IPS-NIHi11 (cell line): ENCODE measurements around the gene DNAAF9.

Source experiments
- DNase-seq: peaks from one replicate; pipeline ENCODE4 v3.0.0; 2012; ENCODE audit warnings: mixed read lengths, low spot score

DNAAF9 gene

DNA sequence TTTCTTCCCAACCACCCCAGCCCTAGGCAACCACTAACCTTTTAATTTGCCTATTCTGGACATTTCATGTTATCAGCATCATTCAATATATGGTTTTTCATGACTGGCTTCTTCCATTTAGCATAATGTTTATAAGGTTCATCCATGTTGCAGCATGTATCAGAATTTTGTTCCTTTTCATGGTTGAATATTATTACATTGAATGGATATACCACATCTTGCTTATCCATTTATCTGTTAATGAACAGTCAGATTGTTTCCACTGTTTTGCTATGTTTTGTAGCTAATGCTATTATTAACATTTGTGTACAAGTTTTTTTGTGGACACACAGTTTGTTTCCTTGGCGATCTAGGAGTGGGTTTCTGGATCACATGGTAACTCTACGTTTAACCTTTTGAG, 3.0 kb upstream of the DNAAF9 start:
- DNase-seq: no peak

GRCh38 chr20:3409417-3409816, 1.9 kb upstream of the DNAAF9 start:
- DNase-seq: no peak

DNA sequence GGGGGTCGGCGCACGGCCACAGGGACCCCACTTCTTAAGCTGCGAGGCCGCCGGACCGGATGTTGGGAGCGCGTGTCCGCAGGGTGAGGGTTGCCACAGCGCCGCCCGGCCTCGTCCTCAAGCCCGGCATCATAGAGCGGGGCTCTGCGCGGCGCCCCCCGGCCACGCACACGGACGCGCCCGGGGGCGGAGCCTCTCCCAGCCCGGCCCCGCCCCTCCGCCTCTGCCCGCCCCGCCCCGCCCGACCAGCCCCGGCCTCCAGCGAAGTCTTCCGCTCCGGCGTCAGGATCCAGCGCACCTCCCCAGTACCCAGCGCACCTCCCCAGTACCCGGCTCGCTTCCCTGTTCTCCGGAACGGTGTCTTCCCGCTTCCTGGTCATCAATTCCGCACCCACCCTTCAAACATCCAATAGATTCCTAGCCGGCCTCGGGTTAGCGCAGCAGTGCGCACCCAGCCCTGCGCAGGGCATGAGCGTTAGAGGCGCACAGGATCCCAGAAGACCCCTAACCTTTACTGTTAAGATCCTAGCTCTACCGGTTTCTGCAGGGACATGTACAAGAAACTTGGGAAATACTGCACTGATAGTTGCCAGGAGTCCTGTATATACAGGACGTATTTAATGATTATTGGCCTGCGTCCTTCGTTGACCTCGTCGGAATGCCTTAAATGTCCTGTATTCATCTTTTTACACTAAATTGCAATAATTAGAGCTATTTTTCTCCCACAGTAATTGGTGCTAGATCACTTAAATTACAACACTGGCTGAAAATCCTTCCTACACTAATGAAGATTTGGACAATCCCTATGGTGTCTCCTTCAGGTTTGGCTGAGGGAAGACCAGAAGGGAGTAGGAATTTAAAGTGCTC, 535 bp upstream of the DNAAF9 start:
- DNase-seq: peak; percentile 91

DNA sequence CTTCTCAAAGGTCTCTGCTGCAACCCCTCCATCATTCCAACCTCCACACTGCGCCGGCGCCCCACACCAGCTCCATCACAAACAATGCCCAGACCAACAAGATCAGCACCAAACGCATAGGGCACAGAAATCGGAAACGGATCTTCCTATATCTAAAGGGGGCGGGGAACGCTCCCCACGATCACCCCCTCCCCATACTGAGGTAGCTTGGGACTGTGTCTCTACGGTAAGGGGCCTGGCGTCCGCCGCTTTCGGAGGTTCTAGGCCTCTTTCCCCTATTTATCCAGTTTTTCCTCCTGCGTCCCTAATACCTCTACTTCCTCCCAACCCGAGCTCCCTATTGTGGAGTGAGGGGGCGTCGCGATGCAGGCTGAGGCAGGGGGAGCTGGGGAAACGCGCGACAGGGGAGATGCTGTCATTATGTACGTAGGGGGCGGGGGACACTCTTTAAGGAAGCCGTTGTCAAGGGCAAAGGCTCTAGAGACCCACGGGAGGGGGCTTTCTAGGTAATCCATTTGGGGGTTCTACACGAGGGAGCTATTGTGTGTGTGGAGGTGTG, 909 bp downstream of the DNAAF9 start:
- DNase-seq: peak; percentile 58

GRCh38 chr20:3405696-3406358, 1.6 kb downstream of the DNAAF9 start:
- DNase-seq: no peak

- DNase-seq: peak; percentile 29
Observed at GRCh38 chr20:3405139-3405538, 2.3 kb downstream of the DNAAF9 start.

GRCh38 chr20:3404402-3404801, 3.1 kb downstream of the DNAAF9 start:
- no peak for DNase-seq

DNA sequence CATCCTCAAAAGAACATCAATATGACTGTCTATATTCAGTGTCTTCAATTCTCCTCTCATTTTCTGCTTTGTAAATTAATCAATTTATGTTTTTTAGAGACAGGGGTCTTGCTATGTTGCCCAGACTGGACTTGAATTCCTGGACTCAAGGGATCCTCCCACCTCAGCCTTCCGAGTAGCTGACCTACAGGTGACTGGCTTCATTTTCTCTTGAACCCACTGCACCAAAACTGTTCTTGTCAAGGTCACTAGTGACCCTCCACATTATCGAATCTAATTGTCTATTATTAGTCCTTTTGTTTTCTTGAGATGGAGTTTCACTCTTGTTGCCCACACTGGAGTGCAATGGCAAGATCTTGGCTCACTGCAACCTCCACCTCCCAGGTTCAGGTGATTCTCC, 3.7 kb downstream of the DNAAF9 start:
- DNase-seq: no peak

DNA sequence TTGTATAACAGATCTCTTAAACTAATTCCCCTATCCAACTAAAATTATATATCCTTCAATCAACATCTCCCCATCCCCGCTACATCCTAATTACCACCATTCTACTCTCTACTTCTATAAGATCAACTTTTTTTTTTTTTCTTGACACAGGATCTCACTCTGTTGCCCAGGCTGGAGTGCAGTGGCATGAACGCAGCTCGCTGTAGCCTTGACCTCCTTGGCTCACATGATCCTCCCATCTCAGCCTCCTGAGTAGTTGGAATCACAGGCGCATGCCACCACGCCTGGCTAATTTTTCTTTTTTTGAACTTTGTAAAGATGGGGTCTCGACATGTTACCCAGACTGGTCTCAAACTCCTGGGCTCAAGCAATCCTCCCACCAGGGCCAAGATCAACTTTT, 5.0 kb downstream of the DNAAF9 start:
- DNase-seq: no peak

GRCh38 chr20:3400260-3401155, 7.0 kb downstream of the DNAAF9 start:
- no peak for DNase-seq

GRCh38 chr20:3398681-3399252, 8.7 kb downstream of the DNAAF9 start:
- no peak for DNase-seq

GRCh38 chr20:3396492-3396891, 11.0 kb downstream of the DNAAF9 start:
- no peak for DNase-seq

DNA sequence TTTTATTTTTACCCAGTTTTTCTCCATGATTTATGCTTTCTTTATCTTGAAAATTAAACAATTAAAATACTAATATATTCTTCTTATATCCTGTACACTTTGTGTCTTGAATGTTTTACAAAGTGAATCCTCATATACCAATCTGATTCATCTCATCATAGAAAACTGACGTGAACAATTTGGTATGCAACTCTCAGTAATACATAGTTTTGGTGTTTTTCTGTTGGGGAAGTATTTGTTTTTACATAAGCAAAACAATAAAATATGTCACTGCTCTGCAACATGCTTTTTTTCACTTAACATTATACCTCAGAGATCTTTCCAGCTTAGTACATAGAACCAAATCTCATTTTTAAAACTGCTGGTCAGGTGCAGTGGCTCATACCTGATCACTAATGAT, 14.7 kb downstream of the DNAAF9 start:
- DNase-seq: no peak

- no peak for DNase-seq
Observed at GRCh38 chr20:3390759-3391425, 16.6 kb downstream of the DNAAF9 start.

DNA sequence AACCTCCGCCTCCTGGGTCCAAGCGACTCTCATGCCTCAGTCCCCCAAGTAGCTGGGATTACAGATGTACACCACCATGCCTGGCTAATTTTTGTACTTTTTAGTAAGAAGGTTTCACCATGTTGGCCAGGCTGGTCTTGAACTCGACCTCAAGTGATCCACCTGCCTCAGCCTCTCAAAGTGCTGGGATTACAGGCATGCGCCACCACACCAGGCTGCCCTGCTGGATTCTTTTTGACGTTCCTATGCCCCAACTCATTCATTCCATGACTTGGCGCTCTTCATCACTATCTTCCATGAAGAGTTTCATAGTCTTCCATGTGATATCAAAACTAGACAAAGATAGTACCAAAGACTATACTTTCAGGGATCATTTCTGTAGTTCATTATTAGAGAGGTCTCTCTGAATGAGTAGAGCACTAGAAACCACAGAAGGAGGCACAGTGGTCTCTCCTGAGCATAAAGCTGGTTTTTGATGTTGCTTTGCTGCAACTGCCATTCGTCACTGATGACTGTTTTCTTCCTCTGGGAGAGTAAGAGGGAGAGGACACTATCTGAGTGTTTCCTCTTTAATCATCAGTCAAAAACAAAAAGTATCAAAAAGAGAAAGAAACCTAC, 23.5 kb downstream of the DNAAF9 start:
- no peak for DNase-seq

GRCh38 chr20:3382836-3383235, 24.6 kb downstream of the DNAAF9 start:
- no peak for DNase-seq

GRCh38 chr20:3380228-3381070, 27.0 kb downstream of the DNAAF9 start:
- DNase-seq: no peak

DNA sequence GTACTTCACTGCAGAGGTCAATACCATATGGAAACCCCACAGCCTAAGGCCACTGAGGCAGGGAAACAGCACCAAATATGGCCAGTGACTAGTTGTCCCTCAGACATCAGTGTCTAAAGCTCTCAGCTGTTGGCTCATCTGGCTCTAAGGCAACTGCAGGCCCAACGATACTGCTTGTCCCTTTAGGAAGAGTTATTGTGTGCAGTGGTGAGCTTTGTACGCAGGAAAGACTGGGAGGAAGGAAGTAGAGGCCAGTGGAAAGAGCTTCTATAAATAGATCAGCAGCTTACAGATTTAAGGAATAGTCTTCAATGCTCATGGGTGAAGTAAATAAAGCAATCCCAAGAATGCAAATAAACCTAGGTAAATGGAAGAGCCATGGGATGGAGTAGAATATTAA, 29.3 kb downstream of the DNAAF9 start:
- no peak for DNase-seq

GRCh38 chr20:3377644-3378043, 29.8 kb downstream of the DNAAF9 start:
- DNase-seq: no peak

DNA sequence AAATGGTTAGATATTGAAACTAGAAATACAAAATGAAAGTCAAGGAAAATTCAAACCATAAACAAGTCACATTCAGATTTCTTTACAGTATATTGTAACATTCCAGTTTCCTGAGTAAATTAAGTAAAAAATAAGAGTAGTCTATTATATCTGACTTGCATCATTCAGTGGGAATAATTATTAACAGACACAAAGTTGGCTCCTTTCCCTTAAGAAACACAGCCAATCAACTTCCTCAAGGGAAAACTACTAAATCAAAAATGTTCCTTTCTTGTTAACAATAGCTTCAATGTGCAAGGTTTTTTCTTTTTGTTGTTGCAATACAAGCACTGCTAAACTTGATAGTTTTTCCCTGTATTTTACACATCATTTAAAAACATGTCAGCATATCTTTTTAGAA, 33.2 kb downstream of the DNAAF9 start:
- DNase-seq: no peak
